HG03039 (cell line): Measurements from ENCODE around the gene GTPBP6.
"Not testable (repeated sequence)": the region's sequence is repeated elsewhere in the genome, so short reads cannot be mapped to it uniquely, and the experiment has no call there.

ENCODE experiments used
- ATAC-seq: cut with Tn5 transposase; IDR thresholded peaks from one replicate; pipeline ENCODE4 v1.9.1; 2021; ENCODE audit warnings: mild to moderate bottlenecking, moderate library complexity; ENCODE audit not compliant: unreplicated experiment

GTPBP6 gene

GRCh38 chrX:337331-337831 is 18.8 kb upstream of the GTPBP6 start:
- no peak for ATAC-seq

- ATAC-seq, result no peak
Measured at GRCh38 chrX:336227-336626, 17.6 kb upstream of the GTPBP6 start.

GRCh38 chrX:335758-336155 is 17.2 kb upstream of the GTPBP6 start:
- no peak for ATAC-seq

- ATAC-seq, result no peak
Measured at GRCh38 chrX:334971-335757, 16.6 kb upstream of the GTPBP6 start.

- ATAC-seq, result no peak
Measured at GRCh38 chrX:334331-334891, 15.8 kb upstream of the GTPBP6 start.

GRCh38 chrX:333611-334311 is 15.2 kb upstream of the GTPBP6 start:
- no peak for ATAC-seq

GRCh38 chrX:332916-333610 is 14.5 kb upstream of the GTPBP6 start:
- no peak for ATAC-seq

GRCh38 chrX:332496-332860 is 13.9 kb upstream of the GTPBP6 start:
- ATAC-seq, result no peak

- no peak for ATAC-seq
Measured at GRCh38 chrX:331825-332495, 13.4 kb upstream of the GTPBP6 start.

- ATAC-seq, result no peak
Measured at GRCh38 chrX:331151-331824, 12.7 kb upstream of the GTPBP6 start.

GRCh38 chrX:330726-331150 is 12.1 kb upstream of the GTPBP6 start:
- no peak for ATAC-seq

- ATAC-seq, result not testable (repeated sequence)
Measured at GRCh38 chrX:330141-330725, 11.6 kb upstream of the GTPBP6 start.

- no peak for ATAC-seq
Measured at GRCh38 chrX:329291-329910, 10.8 kb upstream of the GTPBP6 start.

- no peak for ATAC-seq
Measured at GRCh38 chrX:327660-328126, 9.1 kb upstream of the GTPBP6 start.

GRCh38 chrX:324664-325063 is 6.1 kb upstream of the GTPBP6 start:
- not testable (repeated sequence) for ATAC-seq

GRCh38 chrX:323721-324628 is 5.4 kb upstream of the GTPBP6 start:
- ATAC-seq, result no peak

GRCh38 chrX:320126-320783 is 1.7 kb upstream of the GTPBP6 start:
- no peak for ATAC-seq
